ENCODE results near the gene QKI.

DNA sequence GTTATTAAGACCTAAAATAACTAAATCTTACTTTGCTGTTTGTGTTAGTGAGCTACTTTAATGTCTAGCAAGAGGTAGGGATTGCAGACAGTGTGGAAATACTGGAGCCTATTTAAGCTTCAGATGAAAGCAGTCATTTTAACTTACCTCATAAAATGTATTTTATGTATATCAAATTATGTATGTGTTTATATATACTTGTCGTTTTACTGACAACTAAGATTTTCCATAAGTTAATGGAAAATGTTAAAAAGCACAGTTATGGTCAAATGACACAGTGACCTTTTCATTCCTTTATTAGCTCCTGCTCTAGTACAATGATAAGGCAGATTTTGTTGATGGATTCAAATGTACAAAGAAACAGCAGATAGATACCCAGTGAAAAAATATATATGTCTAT lies 34.6 kb downstream of the QKI start:
- TF ChIP-seq, protein P1, sequence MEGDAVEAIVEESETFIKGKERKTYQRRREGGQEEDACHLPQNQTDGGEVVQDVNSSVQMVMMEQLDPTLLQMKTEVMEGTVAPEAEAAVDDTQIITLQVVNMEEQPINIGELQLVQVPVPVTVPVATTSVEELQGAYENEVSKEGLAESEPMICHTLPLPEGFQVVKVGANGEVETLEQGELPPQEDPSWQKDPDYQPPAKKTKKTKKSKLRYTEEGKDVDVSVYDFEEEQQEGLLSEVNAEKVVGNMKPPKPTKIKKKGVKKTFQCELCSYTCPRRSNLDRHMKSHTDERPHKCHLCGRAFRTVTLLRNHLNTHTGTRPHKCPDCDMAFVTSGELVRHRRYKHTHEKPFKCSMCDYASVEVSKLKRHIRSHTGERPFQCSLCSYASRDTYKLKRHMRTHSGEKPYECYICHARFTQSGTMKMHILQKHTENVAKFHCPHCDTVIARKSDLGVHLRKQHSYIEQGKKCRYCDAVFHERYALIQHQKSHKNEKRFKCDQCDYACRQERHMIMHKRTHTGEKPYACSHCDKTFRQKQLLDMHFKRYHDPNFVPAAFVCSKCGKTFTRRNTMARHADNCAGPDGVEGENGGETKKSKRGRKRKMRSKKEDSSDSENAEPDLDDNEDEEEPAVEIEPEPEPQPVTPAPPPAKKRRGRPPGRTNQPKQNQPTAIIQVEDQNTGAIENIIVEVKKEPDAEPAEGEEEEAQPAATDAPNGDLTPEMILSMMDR (IDR thresholded peaks at IDR 0.05; ENCODE audit: poor library complexity): no peak
- TF ChIP-seq EZH2 (IDR thresholded peaks at IDR 0.05; ENCODE audit: borderline replicate concordance): no peak
- no peak for TF ChIP-seq EZH2phosphoT487 (IDR thresholded peaks at IDR 0.05; ENCODE audit: low read depth, severe bottlenecking, unreplicated experiment)

All from hepatocyte (in vitro differentiated cells).